Epithelial cell of esophagus (primary cell): Measurements from ENCODE around the gene VAT1.

ENCODE experiments used
- DNase-seq: peaks from one replicate; pipeline ENCODE4 v3.0.0; 2010; ENCODE audit warnings: low read depth
- H3K4me3 ChIP-seq: 2 replicates; pipeline ENCODE4 v1.5.1; 2011; ENCODE audit warnings: mild to moderate bottlenecking, low read length, control low read depth
- TF ChIP-seq, protein P1 (sequence below): IDR thresholded peaks from 2 replicates; pipeline ENCODE4 v1.5.1; 2011; ENCODE audit warnings: low read depth, mild to moderate bottlenecking, low read length, control low read depth, inconsistent platforms; ENCODE audit not compliant: insufficient read depth; ENCODE audit errors: missing control alignments

Gene VAT1

DNA sequence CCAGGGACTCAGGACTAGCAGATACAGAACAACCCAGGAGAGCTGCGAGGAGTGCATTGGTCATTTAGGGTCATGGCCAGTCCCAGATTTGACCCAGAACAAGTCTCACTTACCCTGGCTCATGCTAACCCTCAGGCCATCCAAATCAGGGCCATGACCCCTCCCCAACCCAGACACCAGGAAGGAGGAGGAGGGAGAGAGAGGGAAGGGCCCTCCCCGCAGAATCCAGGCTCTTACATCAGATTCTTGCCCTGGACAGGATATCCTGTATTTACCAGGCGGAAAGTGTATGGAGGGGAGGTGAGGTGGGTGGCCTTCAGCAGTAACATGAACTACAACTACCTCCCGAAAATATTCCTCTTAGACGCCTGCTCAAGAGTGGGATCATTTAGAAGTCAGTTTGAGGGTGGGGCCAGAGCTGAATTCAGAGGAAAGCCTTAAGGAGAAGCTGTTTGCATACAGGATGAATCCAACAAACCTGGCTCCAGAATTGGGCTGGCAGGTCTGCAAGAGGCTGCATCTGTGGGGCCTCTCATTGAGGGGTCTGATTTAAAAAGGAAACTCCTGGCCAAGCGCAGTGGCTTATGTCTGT lies 2.1 kb downstream of the VAT1 start:
- H3K4me3 ChIP-seq, result no peak overlapping the region
- no peak for DNase-seq
- TF ChIP-seq, protein P1, sequence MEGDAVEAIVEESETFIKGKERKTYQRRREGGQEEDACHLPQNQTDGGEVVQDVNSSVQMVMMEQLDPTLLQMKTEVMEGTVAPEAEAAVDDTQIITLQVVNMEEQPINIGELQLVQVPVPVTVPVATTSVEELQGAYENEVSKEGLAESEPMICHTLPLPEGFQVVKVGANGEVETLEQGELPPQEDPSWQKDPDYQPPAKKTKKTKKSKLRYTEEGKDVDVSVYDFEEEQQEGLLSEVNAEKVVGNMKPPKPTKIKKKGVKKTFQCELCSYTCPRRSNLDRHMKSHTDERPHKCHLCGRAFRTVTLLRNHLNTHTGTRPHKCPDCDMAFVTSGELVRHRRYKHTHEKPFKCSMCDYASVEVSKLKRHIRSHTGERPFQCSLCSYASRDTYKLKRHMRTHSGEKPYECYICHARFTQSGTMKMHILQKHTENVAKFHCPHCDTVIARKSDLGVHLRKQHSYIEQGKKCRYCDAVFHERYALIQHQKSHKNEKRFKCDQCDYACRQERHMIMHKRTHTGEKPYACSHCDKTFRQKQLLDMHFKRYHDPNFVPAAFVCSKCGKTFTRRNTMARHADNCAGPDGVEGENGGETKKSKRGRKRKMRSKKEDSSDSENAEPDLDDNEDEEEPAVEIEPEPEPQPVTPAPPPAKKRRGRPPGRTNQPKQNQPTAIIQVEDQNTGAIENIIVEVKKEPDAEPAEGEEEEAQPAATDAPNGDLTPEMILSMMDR, result no peak

- no peak overlapping the region for H3K4me3 ChIP-seq
- TF ChIP-seq, protein P1, result no peak
Measured at GRCh38 chr17:43019418-43019817, 2.8 kb downstream of the VAT1 start.

GRCh38 chr17:43018932-43019331 lies 3.3 kb downstream of the VAT1 start:
- H3K4me3 ChIP-seq, result no peak overlapping the region
- TF ChIP-seq, protein P1, result no peak
- no peak for DNase-seq

More at GRCh38 chr17:43019418-43019817, 2.8 kb downstream of the VAT1 start:
- DNase-seq, result no peak

- TF ChIP-seq, protein P1, result no peak
- H3K4me3 ChIP-seq, result no peak overlapping the region
- DNase-seq, result no peak
Measured at GRCh38 chr17:43018008-43018853, 4.0 kb downstream of the VAT1 start.

- no peak for DNase-seq
- TF ChIP-seq, protein P1, result no peak
- H3K4me3 ChIP-seq, result no peak overlapping the region
Measured at GRCh38 chr17:43016216-43016615, 6.0 kb downstream of the VAT1 start.

GRCh38 chr17:43015579-43015978 lies 6.6 kb downstream of the VAT1 start:
- TF ChIP-seq, protein P1, result no peak
- no peak overlapping the region for H3K4me3 ChIP-seq
- DNase-seq, result no peak
